Upper lobe of left lung (tissue), 4 donors: Measurements from ENCODE around the gene STAU1.

Experiments
- POLR2A ChIP-seq, 4 donors: fragments of 450-650 bp; IDR thresholded peaks; one replicate each; pipeline ENCODE4 v1.5.1; 2016 to 2017; ENCODE audit warnings: antibody characterized with exemption in 4 of 4, mild to moderate bottlenecking in 2 of 4
- POLR2AphosphoS5 ChIP-seq, 2 donors: sonication (generic); formaldehyde crosslinking; IDR thresholded peaks; one replicate each; pipeline ENCODE4 v1.5.1; 2017; ENCODE audit warnings: antibody characterized with exemption in 2 of 2

DNA sequence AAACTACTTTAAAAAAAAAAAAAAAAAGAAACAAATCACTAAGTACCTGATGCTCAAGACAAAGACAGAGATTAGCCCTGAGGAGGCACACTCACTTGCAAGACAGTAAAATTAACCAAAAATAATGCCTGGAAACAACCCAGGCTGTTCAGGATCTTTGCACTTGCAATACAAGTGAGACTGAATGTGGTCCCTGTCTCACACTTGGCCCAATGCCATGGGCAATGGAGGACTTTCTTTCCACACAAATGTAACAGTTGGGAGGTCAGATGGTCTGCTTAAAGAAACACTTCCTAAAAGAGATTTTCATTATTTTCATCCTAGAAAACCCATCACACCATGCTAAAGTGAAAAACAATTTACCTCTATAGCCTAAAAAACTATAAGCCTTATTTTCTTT lies 16.2 kb downstream of the STAU1 start:
- TF ChIP-seq POLR2A (IDR thresholded peaks at IDR 0.05) (no peak), POLR2AphosphoS5 (IDR thresholded peaks at IDR 0.05) (no peak)
